ENCODE results near the gene SPPL2B.

SPPL2B gene

DNA sequence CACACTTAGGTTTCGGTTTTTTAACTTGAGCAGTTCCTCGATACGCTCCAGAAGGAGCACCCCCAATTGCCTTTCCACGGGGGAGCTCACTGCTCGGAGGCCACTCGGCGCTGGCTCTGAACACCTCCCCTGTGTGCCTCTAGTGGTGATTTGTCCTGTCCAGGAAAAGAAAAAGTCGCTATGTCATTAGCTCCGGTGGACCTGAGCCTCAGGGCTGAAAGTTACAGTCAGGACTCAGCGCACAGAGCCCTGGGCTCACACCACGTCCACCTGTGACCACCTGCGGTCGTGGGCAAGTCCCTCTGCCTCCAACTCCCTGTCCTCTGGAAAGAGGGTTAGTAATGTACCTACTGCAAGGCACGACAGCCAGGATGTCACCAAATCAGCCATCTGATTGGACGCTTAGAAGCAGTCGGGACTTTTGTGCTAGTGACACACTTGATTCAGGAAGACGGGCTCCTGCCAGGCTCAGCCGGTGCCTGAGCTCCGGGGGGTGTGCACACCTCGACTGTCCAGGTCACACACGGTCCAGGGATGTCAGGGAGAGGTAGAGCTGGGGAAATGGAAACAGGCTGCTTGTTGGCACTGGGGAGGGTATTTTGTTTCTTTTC, 27.7 kb downstream of the SPPL2B start:
- DNase-seq: no peak

DNA sequence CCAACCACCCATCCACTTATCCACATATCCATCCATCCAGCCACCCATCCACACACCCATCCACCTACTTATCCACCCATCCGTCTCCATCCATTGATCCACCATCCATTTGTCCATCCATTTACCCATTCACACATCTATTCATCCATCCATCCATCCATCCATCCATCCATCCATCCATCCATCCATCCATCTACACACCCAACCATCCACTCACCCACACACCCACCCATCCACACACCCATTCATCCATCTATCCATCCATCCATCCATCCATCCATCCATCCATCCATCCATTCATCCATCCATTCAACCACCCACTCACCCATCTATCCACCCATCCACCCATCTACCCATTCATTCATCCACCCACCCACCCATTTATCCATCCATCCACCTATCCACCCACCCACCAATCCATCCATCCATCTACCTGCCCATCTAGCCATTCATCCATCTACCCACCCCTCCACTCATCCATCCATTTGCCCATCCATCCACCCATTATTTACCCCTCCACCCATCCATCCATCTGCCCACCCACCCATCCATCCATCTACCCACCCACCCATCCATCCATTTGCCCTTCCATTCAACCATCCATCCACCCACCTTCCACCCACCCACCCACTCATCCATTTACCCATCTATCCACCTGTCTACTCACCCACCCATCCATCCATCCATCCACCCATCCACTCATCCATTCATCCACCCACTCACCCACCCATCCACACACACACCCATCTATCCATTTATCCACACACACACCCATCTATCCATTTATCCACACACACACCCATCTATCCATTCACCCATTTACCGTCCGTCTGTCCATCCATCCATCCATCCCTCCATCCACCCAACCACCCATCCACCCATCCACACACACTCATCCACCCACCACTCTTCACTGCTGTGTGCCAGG, 29.1 kb downstream of the SPPL2B start:
- DNase-seq: no peak

GRCh38 chr19:2358548-2359173, 30.2 kb downstream of the SPPL2B start:
- DNase-seq: no peak

DNA sequence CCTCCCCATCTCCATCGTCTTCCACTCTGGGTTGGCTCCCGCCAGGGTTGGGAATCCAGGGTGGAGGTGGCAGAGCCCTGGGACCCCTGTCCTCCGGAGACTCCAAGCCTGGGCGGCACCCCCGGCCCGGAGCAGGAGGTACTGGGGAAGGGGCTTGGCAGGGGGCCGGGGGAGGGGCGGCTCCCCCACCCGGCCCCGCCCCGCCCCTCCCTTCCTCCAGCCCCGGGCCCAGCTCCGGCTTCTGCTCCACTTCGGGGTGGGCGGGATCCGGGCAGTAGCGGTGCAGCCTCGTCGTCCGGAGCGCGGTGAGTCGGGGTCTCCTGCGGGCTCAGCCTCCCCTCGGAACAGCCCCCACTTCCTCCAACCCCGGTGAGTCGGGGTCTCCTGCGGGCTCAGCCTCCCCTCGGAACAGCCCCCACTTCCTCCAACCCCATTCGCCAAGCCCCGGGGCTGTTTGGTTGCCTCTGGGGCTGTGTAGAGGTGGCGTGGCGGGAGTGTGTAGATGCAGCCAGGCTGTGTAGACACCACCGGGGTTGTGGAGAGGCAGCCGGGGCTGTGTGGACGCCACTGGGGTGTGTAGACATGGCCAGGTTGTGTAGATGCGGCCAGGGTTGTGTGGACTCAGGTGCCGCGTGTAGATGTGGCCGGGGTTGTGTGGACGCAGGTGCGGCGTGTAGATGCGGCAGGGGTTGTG, 31.7 kb downstream of the SPPL2B start, which contains the start of gene TMPRSS9:
Gene TMPRSS9 (plus strand): TSS at position 274 of the 694 bp plus-strand sequence. CDS start 29,521 bp downstream, outside the sequence.
- DNase-seq: no peak

DNA sequence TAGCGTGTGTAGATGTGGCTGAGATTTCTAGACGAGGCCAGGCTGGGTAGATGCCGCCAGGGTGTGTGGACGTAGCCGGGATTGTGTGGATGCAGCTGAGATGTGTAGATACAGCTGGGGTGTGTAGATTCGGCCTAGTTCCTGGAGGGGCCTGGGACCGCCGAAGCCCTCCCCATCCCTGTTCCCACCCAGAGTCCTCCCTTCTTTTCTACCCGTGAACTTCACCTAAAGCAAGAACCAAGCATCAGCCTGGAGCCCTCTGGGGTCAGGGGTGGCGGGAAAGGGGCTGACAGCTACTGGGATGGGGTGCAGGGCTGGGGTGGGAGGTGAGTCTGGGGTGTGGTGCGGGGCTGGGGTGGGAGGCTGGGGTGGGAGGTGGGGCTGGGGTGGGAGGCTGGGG, 32.3 kb downstream of the SPPL2B start:
- DNase-seq: no peak

GRCh38 chr19:2361246-2362045, 33.0 kb downstream of the SPPL2B start:
- DNase-seq: peak; percentile 24

DNA sequence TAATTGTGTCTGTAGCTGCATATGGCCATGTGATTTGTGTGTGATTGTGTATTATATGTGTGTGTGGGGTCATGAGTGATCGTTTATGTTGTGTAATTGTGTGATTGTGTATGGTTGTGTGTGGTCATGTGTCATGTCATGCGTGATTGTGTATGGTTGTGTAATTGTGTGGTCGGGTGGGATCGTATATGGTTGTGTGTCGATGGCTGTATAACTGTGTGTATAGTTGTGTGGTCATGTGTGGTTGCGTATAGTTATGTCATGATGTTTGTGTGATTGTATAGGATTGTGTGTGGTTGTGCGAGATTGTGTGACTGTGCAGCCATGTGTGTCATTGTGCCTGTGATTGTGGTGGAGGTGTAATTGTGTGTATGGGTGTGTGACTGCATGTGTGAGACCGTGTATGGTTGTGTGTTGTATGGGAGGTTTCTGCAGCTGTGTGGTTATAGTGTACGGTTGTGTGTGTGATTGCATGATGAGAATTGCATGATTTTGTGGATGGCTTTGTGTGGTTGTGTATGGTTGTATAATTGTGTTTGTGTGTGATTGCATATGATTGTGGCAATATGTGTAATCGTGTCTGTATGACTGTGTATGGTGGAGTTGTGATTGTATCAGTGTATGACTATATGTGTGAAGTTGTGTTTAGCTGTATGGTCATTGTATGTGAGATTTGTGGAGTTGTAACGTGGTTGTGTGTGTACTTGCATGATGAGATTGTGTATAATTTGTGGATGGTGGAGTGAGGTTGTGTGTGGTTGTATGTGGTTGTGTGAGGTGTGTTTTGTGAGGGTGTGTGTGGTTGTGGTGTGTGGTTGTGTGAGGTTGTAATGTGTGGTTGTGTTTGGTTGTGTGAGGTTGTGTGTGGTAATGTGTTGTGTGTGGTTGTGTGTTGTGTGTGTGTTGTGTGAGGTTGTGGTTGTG, 33.8 kb downstream of the SPPL2B start:
- no peak for DNase-seq

GRCh38 chr19:2362970-2363300, 34.5 kb downstream of the SPPL2B start:
- DNase-seq: no peak

DNA sequence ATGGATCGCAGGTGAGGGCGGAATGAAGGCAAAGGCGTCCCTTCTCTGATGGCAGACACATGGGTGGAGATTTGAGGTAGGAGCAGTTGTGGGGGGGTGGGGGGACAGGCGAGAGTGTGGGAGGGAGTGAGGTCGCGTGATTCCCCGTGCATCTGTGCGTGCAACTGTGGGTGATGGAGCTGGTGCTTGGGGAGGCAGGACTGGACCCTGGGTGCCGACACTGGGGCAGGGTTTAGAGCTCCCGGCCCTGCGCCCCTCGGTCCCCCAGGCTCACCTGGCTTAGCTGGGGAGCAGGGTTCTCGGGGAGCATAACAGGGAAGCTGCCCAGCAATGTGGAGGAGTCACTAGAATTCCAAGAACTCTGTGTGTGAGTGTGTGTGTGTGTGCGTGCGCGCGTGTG, 34.9 kb downstream of the SPPL2B start:
- no peak for DNase-seq

DNA sequence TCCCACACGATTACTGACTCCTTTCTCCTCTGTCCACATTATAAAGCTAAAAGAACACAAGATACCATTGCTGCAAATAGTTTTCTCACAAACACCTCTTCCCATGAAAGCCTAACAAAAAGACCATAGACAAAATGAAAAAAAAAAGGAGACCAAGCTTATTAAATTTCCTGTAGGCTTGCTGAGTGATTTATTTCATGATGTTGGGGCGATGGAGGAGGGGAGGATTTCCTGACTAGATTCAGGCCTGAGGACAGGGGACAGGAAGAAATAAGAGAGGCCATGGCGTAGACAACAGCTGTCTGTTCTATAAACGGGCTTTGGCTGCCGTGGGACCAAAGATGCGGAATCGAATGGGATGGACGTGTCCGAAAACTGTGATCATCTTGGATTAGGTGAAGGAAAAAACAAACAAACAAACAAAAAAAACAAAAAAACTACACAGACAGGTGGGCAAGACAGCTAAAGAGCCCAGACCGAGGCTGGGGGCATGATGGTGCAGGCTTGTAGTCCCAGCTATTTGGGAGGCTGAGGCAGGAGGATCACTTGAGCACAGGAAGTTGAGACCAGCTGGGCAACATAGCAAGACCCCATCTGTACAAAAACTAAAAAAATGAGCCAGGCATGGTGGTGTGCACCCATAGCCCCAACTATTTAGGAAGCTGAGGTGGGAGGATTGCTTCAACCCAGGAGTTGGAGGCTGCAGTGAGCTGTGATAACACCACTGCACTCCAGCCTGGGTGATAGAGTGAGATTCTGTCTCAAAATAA, 36.9 kb downstream of the SPPL2B start:
- no peak for DNase-seq

DNA sequence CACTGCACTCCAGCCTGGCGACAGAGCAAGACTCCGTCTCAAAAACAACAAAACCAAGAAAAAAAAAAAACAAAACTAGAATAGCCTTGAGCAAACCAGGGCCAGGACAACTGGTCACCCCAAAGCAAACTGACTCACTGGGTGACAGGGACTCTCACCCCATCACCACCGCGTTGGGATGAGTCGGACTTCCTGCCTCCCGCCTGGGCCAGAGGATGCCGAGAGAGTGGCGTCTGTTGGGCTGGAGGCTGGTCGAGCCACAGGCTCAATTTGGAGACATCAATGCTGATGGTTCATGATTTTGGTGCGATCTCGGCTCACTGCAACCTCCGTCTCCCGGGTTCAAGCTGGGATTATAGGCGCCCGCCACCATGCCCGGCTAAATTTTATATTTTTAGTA, 43.2 kb downstream of the SPPL2B start:
- DNase-seq: no peak

DNA sequence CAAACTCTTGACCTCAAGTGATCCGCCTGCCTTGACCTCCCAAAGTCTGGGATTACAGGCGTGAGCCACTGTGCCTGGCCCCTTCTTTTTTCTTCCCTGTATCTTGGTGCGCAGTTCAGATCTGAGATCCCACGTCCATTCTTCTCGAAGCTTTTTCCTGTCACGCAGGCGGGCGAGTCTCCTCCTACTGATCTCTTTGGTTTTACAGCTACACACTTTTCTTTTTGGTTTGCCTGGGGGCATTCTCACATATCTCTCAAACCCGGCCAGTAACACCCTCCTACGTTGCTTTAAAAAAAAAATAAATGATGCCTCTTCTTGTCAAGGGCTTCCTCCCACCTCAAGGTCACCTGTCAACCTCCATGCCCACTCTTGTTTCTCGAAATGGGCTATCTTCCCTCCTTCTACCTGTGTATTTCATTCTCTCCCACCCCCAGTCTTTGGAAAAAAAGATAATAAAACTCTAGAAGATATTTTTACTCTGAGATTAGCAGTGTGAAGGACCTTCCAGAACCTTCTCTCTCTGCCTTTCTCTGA, 43.7 kb downstream of the SPPL2B start:
- no peak for DNase-seq

- DNase-seq: no peak
Measured at GRCh38 chr19:2374808-2375207, 46.3 kb downstream of the SPPL2B start.

DNA sequence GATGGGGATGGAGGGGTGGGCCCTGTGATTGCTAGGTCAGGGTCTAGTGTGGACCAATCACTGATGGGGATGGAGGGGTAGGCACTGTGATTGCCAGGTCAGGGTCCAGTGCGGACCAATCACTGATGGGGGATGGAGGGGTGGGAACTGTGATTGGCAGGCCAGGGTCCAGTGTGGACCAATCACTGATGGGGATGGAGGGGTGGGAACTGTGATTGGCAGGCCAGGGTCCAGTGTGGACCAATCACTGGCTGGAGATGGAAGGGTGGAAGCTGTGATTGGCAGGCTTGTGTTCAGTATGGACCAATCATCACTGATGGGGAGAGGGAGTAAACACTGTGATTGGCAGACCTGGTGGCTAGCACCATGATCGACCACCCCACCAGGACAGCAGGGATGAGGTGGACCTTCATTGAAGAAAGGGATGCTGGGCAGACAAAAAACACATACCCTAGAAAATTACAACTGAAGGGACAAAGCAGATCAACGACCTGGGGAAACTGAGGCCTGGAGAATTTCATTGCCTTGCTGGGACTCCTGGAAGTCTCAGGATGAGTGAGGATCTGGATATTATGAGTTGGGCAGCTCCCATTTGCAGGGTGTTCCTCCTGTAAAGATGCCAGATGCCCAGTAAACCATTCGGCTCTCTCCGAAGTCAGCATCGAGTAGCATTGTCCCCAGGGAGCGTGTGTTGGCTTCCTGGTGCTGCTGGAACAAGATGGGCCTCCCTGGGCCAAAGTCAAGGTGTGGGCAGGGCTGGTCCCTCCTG, 47.1 kb downstream of the SPPL2B start:
- DNase-seq: no peak

DNA sequence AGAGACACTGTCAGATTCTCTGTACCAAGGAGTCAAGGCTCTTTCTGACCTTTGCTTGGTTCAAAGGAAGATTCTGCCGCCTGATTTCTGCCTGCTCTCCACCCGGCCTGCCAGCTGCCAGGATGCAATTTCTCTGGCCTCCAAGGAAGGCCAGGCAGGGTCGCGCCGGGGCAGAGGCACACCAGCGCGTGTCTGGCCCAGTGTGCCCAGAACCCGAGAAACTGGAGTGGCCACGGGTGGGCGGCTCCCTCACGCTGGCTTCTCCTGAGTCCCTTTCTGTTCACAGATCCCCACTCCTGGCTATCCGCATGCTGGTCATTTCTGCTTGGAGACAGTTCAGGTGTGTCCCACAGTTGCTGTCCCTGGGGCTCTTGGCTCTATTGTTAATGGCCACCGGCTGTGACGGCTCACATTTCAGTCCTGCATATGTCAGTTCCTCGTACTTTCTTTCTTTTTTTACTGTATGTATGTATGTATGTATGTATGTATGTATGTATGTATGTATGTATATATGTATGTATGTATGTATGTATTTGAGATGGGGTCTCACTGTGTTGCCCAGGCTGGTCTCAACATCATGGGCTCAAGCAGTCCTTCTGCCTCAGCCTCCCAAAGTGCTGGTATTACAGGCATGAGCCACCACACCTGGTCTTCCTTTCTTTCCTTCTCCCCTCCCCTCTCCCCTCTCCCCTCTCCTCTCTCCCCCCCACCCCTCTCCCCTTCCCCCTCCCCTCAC, 48.5 kb downstream of the SPPL2B start:
- peak; percentile 50 for DNase-seq

- DNase-seq: no peak
Measured at GRCh38 chr19:2380567-2380966, 52.1 kb downstream of the SPPL2B start.

DNA sequence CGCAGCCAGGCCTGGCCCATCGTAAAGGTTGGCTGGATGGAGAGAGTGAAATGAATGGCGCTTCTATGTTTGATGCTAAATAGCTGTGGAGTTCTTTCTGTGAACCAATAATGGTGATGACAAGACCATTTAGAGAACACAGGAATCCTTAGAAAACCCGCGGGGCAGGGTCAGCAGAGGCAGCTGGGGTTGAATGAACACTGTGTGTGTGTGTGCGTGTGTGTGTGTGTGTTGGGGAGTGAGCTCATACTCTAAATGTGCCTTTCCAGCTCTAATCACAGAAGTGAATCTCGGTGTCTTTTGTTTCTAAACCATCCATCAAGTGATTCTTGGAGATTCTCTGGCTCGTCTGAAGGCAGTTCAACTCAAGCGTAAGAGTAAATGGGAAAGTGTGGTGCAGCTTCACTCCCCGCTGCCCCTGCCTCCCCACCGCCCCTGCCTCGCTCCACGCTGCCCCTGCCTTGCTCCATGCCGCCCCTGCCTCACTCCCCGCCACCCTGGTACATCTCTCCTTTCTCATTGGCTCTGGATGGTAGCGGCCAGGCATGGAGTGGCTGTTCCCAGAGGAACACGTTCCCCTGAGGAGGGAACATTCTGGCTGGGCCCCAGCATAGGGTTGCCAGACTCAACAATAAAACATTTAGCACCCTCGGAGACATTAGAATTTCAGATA, 52.8 kb downstream of the SPPL2B start:
- peak; percentile 71 for DNase-seq
